ENCODE results near the gene CAPN5. TPM values are rescaled to one million over a fixed set of nuclear protein-coding genes. Genes with fewer than 3 reads are reported as not detected.

CAPN5 gene
- total RNA-seq, 4 donors from 2014 or later, result 1.8 to 16.6 (median 8.0) TPM

DNA sequence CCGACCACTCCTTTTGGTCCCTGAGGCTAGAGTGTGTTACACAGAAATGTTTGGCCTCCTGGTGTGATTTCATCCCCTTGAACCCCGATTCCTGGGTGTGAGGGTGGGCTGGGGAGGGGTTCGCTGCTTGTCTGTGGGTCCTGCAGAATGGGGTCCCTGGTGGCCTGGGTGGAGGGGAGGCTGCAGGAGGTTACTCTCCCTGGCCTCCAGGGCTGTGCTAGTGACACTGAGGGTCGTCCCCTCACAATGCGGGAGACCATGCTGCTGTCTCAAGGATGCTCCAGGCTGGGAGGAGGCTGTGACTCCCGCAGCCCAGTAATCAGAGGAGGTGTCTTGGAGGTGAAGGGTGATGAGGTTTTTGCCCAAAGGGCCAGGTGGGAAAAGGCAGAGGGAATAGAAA is 18.9 kb downstream of the CAPN5 start:
- no peak for TF ChIP-seq POLR2A (IDR thresholded peaks at IDR 0.05)
- TF ChIP-seq, protein P1, sequence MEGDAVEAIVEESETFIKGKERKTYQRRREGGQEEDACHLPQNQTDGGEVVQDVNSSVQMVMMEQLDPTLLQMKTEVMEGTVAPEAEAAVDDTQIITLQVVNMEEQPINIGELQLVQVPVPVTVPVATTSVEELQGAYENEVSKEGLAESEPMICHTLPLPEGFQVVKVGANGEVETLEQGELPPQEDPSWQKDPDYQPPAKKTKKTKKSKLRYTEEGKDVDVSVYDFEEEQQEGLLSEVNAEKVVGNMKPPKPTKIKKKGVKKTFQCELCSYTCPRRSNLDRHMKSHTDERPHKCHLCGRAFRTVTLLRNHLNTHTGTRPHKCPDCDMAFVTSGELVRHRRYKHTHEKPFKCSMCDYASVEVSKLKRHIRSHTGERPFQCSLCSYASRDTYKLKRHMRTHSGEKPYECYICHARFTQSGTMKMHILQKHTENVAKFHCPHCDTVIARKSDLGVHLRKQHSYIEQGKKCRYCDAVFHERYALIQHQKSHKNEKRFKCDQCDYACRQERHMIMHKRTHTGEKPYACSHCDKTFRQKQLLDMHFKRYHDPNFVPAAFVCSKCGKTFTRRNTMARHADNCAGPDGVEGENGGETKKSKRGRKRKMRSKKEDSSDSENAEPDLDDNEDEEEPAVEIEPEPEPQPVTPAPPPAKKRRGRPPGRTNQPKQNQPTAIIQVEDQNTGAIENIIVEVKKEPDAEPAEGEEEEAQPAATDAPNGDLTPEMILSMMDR (IDR thresholded peaks at IDR 0.05), result no peak
- H3K9me3 ChIP-seq, result no peaks in the 10 kb centered on the region
- H3K36me3 ChIP-seq, result no peaks in the 10 kb centered on the region
- H3K4me3 ChIP-seq, result no peak overlapping the region
- no peaks in the 10 kb centered on the region for H3K27me3 ChIP-seq
- peak in 1 of 2 donors; percentile 8 for DNase-seq
- intact Hi-C loops (cut with DNase I; ENCODE audit: low total_unique reads), result no loop called here
- no peak overlapping the region for H3K27ac ChIP-seq
- H3K4me1 ChIP-seq, result no peaks in the 10 kb centered on the region

DNA sequence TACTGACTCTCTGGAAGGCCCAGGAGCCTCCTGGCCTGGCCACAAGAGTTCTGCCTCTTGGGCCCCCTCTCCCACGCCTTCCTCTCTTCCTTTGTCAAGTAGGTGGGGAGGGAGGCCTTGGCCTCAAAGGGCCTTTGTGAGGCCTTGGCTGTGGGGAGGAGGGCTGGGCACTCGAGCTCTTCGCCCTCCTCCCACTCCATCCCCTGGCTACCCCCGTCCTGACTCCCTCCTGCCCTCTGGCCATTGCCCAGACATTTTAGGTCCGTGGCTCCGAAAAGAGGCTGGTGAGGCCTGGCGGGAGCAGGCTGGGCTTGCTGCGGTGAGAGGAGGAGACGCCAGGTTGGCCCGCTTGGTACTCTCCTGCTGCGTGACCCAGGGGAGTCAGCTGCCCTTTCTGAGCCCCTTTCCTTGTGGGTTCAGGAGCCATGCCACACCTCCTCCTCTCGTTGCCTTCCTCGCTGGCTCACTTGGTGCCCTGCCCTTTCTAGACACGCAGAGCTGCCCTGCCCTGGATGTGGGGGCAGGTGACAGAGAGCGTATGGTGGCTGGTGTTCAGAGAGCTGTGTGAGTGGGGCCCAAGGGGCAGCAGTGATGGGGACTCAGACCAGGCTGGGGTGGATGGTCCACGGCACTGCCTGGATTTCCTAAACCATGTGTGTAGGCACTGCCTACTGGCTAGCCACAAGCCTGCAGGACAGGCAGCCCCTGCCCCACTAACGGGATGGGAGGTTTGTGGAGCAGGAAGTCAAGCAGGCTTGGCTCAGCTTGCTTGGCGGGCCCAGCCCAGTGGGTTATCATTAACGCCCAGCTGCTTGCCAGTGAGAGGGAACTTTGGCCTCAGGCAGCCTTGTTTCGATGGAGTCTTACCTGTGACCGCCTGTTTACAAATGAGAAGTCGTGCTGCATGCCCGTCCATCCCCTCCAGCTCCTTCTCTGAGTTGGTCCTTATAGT is 20.0 kb downstream of the CAPN5 start:
- H3K27ac ChIP-seq, result no peak overlapping the region

DNA sequence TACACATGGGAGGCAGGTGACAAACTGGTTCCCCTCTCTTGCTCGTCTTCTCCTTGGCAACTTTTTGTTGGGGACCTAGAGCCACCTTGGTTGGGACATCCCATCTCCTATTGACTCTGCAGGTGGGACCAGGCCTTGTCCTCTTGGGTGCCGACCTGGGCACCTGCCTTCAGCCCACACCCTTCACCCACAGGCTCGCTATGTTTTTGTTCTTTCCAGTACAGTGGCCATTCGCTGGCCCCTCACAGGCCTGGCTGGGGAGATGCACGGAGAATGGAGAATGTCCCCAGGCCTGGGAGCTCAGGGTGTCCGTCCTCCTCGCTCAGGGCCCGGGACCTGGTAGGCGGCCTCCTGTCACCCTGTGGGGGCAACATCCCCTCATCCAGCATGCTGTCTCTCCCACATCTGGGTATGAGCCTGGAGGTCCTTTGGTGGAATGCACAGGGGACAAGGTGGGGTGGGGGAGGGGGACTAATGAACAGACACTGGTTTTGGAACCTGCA is 21.0 kb downstream of the CAPN5 start:
- no peak for TF ChIP-seq POLR2A (IDR thresholded peaks at IDR 0.05)
- TF ChIP-seq, protein P1 (IDR thresholded peaks at IDR 0.05), result no peak
- H3K27ac ChIP-seq, result no peak overlapping the region
- no peaks in the 10 kb centered on the region for H3K4me1 ChIP-seq
- H3K4me3 ChIP-seq, result no peak overlapping the region
- intact Hi-C loops (cut with DNase I; ENCODE audit: low total_unique reads), result no loop called here
- no peaks in the 10 kb centered on the region for H3K36me3 ChIP-seq
- H3K27me3 ChIP-seq, result no peaks in the 10 kb centered on the region
- no peak for DNase-seq
- no peaks in the 10 kb centered on the region for H3K9me3 ChIP-seq

More for the DNA sequence above, 20.0 kb downstream of the CAPN5 start:
- intact Hi-C loops (cut with DNase I; ENCODE audit: low total_unique reads), result no loop called here
- Histone ChIP-seq H3K4me1 (no peaks in the 10 kb centered on the region), H3K9me3 (no peaks in the 10 kb centered on the region), H3K36me3 (no peaks in the 10 kb centered on the region), H3K4me3 (no peak overlapping the region), H3K27me3 (no peaks in the 10 kb centered on the region)
- DNase-seq, result no peak
- TF ChIP-seq, protein P1 (IDR thresholded peaks at IDR 0.05), result no peak
- TF ChIP-seq POLR2A (IDR thresholded peaks at IDR 0.05), result no peak

DNA sequence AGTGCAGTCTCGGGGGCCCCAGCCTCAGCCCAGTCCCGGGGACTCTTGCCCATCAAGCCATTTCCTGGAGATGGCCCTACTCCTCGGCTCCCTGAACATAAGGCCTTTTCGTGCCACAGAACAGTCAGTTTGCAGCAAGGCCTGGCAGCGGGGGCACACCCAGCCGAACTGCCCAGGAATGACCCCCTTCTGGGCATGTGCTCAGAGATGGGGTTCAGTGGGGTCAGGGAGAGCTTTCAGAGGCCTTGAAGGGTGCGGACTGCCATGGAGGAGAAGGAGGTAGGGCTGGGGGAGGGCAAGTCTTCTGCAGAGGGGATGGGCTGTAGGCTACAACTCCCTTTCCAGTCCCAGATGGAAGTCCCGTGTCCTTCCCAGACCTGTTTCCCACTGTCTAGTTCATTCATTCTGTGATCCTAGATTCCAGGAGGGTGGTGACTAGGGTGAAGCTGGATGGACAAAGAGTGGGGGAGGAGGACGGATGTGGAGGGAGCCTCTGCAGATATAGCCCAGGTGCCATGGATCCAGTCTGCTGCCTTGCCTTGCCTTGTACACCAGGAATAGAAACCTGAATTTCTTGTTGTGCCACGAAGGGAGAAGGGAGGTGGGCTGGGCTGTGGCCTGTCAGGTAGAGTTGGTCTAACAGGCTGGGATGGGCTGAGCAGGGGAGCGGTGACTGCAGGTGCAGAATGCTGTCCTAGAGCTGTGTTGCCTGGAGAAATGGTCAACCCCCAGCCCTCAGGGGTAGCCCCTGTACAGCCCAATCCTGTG is 21.6 kb downstream of the CAPN5 start:
- H3K27ac ChIP-seq, result no peak overlapping the region
- H3K9me3 ChIP-seq, result no peaks in the 10 kb centered on the region
- no peaks in the 10 kb centered on the region for H3K27me3 ChIP-seq
- no peak for DNase-seq
- no peaks in the 10 kb centered on the region for H3K4me1 ChIP-seq
- H3K4me3 ChIP-seq, result no peak overlapping the region
- TF ChIP-seq, protein P1 (IDR thresholded peaks at IDR 0.05), result no peak
- TF ChIP-seq POLR2A (IDR thresholded peaks at IDR 0.05), result no peak
- H3K36me3 ChIP-seq, result no peaks in the 10 kb centered on the region
- intact Hi-C loops (cut with DNase I; ENCODE audit: low total_unique reads), result no loop called here
